IPS-11a (cell line): ENCODE measurements around the gene RNF220.

Source experiments
- H3K4me3 ChIP-seq: one replicate; pipeline ENCODE4 v1.5.1; 2013; ENCODE audit warnings: low read depth, low read length, control low read depth

Gene RNF220

GRCh38 chr1:44519035-44519676 lies 114.1 kb downstream of the RNF220 start:
- H3K4me3 ChIP-seq: no peak overlapping the region

GRCh38 chr1:44521378-44522080 lies 116.5 kb downstream of the RNF220 start:
- H3K4me3 ChIP-seq: no peak overlapping the region

- no peak overlapping the region for H3K4me3 ChIP-seq
Observed at GRCh38 chr1:44523593-44524591, 118.8 kb downstream of the RNF220 start.

- H3K4me3 ChIP-seq: peak overlapping the region; percentile 17
Observed at GRCh38 chr1:44524655-44525500, 119.8 kb downstream of the RNF220 start.

- no peak overlapping the region for H3K4me3 ChIP-seq
Observed at GRCh38 chr1:44526295-44527073, 121.4 kb downstream of the RNF220 start.

GRCh38 chr1:44531785-44532566 lies 126.9 kb downstream of the RNF220 start:
- H3K4me3 ChIP-seq: no peak overlapping the region

- H3K4me3 ChIP-seq: no peak overlapping the region
Observed at GRCh38 chr1:44532567-44532944, 127.5 kb downstream of the RNF220 start.

GRCh38 chr1:44534771-44535170 lies 129.7 kb downstream of the RNF220 start:
- H3K4me3 ChIP-seq: no peak overlapping the region

GRCh38 chr1:44536357-44537209 lies 131.5 kb downstream of the RNF220 start:
- no peak overlapping the region for H3K4me3 ChIP-seq

GRCh38 chr1:44537538-44537937 lies 132.5 kb downstream of the RNF220 start:
- no peak overlapping the region for H3K4me3 ChIP-seq

GRCh38 chr1:44537956-44538355 lies 132.9 kb downstream of the RNF220 start:
- H3K4me3 ChIP-seq: no peak overlapping the region

- H3K4me3 ChIP-seq: no peak overlapping the region
Observed at GRCh38 chr1:44539991-44540730, 135.1 kb downstream of the RNF220 start.

GRCh38 chr1:44542420-44543063 lies 137.5 kb downstream of the RNF220 start:
- no peak overlapping the region for H3K4me3 ChIP-seq

- H3K4me3 ChIP-seq: no peak overlapping the region
Observed at GRCh38 chr1:44543064-44543744, 138.1 kb downstream of the RNF220 start.

- H3K4me3 ChIP-seq: no peak overlapping the region
Observed at GRCh38 chr1:44543786-44544185, 138.7 kb downstream of the RNF220 start.

- no peak overlapping the region for H3K4me3 ChIP-seq
Observed at GRCh38 chr1:44544960-44545359, 139.9 kb downstream of the RNF220 start.
